Kidney (tissue), 14 donors: ENCODE measurements around the gene ARX. TPM values are rescaled to one million over a fixed set of nuclear protein-coding genes. Genes with fewer than 3 reads are reported as not detected.
A peak's percentile ranks its signal among the peaks of the same experiment; 100 is the strongest.

Experiments used
- DNase-seq, 5 donors: peaks; one replicate each; pipeline ENCODE4 v3.0.0-alpha.2; 2013 to 2020
- FAIRE-seq: peaks from 2 replicates; lab custom pipeline; 2012; peaks lifted over from hg19 to GRCh38; lab: Jason Lieb, UNC
- H3K27ac ChIP-seq, 2 donors: one replicate each; pipeline ENCODE4 v1.7.0; 2013; ENCODE audit warnings: low read depth in 2 of 2, low read length in 2 of 2, inconsistent platforms in 1 of 2
- H3K27me3 ChIP-seq: one replicate; pipeline ENCODE4 v1.7.1; 2013; ENCODE audit warnings: low read length, inconsistent platforms; ENCODE audit not compliant: control insufficient read depth, insufficient read depth
- H3K36me3 ChIP-seq, 3 donors: one replicate each; pipeline versions ENCODE4 v1.7.0 to v1.7.1; 2013; ENCODE audit warnings: low read length in 3 of 3, control low read depth in 1 of 3, inconsistent platforms in 1 of 3; ENCODE audit not compliant: insufficient read depth in 3 of 3, control insufficient read depth in 2 of 3
- H3K4me1 ChIP-seq, 3 donors: one replicate each; pipeline versions ENCODE4 v1.7.0 to v1.7.1; 2013; ENCODE audit warnings: low read length in 3 of 3, inconsistent platforms in 1 of 3, low read depth in 1 of 3; ENCODE audit not compliant: control insufficient read depth in 2 of 3, insufficient read depth in 2 of 3
- H3K4me3 ChIP-seq, 3 donors: one replicate each; pipeline versions ENCODE4 v1.7.0 to v1.8.1; 2013; ENCODE audit warnings: low read length in 3 of 3, control low read depth in 1 of 3, inconsistent platforms in 1 of 3
- H3K9ac ChIP-seq, 3 donors: one replicate each; pipeline versions ENCODE4 v1.7.0 to v1.7.1; 2013; ENCODE audit warnings: low read length in 3 of 3, control low read depth in 1 of 3, inconsistent platforms in 1 of 3
- H3K9me3 ChIP-seq, 3 donors: one replicate each; pipeline versions ENCODE4 v1.7.0 to v1.7.1; 2013; ENCODE audit warnings: low read length in 3 of 3, control low read depth in 1 of 3, inconsistent platforms in 1 of 3; ENCODE audit not compliant: control insufficient read depth in 2 of 3, insufficient read depth in 1 of 3
- intact Hi-C: fragments of 100-400 bp; cut with DNase I; formaldehyde crosslinking; loops from one replicate; pipeline ENCODE4 v1.11.1; 2022
- polyA plus RNA-seq: library from polyadenylated mRNA; stranded (reverse); fragments of 350-450 nt; fragmentation: Illumina TruSeq; extraction: RNeasy Lipid Tissue Mini Kit (QIAGEN cat#74804); gene quantifications from one replicate; pipeline ENCODE4 v1.2.3, GENCODE V29; 2014; ENCODE audit warnings: low read depth, low replicate concordance; ENCODE audit not compliant: insufficient read depth
- total RNA-seq: library from RNA; stranded (reverse); fragmentation: NEBNext Ultra II Directional; extraction: Animal tissue kit (Norgen Biotek cat#: 25700); gene quantifications from one replicate; pipeline ENCODE4 v1.2.1, GENCODE V29; 2021
- TF ChIP-seq, protein P1 (sequence below): IDR thresholded peaks from 3 replicates; pipeline ENCODE4 v1.5.1; 2012; ENCODE audit warnings: mild to moderate bottlenecking, moderate library complexity, borderline replicate concordance; ENCODE audit not compliant: insufficient read depth; ENCODE audit errors: extremely low read depth
- donor health status: control.
- donor health status: control.
- donor health status: control.
- donor health status: control.
- donor health status: control.
- donor health status: DM: yes; HTN: yes; CAD: no.
- donor health status: Normal renal cell carcinoma (clear cell type).

ARX gene
- total and polyA plus RNA-seq, 2 donors from 2014 or later = 0.13 to 0.31 TPM

DNA sequence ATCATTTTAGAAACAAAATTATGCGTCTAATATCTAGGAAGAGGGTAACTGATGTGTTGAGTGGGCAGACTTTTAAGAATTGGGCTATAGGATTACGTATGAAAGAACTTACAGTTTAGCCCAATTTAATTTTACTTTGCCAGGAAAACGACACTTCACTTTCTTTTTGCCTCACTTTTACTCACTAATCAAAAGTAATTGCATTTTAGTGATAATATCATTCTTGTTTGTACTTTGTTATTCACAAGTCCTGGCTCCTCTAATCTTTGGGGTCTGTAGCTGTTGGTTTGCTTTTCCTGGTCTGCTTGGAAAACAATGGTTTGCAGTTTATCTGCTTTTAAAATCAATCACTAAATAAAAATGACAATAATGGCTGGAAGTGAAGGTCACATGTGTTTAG, 2.9 kb upstream of the ARX start:
- intact Hi-C loops = no loop called here
- Histone ChIP-seq H3K36me3 (no peaks in the 10 kb centered on the region), H3K27ac (no peak overlapping the region), H3K9me3 (no peaks in the 10 kb centered on the region), H3K4me1 (no peaks in the 10 kb centered on the region), H3K4me3 (no peak overlapping the region), H3K9ac (no peak overlapping the region), H3K27me3 (peaks cover 70% of the 10 kb centered on the region)
- no peak for FAIRE-seq
- DNase-seq = no peak
- TF ChIP-seq, protein P1, sequence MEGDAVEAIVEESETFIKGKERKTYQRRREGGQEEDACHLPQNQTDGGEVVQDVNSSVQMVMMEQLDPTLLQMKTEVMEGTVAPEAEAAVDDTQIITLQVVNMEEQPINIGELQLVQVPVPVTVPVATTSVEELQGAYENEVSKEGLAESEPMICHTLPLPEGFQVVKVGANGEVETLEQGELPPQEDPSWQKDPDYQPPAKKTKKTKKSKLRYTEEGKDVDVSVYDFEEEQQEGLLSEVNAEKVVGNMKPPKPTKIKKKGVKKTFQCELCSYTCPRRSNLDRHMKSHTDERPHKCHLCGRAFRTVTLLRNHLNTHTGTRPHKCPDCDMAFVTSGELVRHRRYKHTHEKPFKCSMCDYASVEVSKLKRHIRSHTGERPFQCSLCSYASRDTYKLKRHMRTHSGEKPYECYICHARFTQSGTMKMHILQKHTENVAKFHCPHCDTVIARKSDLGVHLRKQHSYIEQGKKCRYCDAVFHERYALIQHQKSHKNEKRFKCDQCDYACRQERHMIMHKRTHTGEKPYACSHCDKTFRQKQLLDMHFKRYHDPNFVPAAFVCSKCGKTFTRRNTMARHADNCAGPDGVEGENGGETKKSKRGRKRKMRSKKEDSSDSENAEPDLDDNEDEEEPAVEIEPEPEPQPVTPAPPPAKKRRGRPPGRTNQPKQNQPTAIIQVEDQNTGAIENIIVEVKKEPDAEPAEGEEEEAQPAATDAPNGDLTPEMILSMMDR = no peak

DNA sequence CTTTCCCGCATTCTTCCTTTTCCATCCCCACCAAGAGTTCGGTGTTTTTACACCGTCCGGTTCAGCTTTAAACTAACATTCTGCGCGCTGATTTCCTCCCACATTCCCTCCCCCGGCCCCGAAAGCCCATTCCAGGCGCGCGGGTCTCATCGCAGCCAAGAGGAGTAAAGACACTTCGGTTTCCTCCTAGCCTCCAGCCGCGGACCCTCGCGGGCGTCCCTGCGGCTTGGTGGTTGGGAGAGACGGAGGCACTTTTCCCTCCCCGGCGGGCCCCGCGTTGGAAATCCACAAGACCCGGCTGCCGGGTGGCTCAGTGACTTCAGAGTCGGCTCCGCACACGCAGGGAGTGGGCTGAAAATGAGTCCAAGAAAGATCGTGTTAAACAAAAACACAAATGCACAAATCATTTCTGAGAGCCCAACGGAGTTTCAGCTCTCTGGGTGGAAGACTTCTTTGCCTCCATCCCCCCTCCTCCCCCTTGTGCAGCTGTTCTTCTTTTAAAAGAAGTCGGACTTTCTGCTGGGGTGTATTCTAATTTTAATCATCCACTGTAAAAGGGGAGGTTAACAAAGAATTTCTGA, 2.0 kb upstream of the ARX start:
- Histone ChIP-seq H3K27me3 (peaks cover 63% of the 10 kb centered on the region), H3K4me3 (no peak overlapping the region), H3K27ac (no peak overlapping the region), H3K36me3 (no peaks in the 10 kb centered on the region), H3K4me1 (no peaks in the 10 kb centered on the region), H3K9me3 (no peaks in the 10 kb centered on the region), H3K9ac (no peak overlapping the region)
- intact Hi-C loops = no loop called here
- FAIRE-seq = no peak
- peak in 1 of 5 donors; percentile 32 for DNase-seq
- TF ChIP-seq, protein P1 = no peak

DNA sequence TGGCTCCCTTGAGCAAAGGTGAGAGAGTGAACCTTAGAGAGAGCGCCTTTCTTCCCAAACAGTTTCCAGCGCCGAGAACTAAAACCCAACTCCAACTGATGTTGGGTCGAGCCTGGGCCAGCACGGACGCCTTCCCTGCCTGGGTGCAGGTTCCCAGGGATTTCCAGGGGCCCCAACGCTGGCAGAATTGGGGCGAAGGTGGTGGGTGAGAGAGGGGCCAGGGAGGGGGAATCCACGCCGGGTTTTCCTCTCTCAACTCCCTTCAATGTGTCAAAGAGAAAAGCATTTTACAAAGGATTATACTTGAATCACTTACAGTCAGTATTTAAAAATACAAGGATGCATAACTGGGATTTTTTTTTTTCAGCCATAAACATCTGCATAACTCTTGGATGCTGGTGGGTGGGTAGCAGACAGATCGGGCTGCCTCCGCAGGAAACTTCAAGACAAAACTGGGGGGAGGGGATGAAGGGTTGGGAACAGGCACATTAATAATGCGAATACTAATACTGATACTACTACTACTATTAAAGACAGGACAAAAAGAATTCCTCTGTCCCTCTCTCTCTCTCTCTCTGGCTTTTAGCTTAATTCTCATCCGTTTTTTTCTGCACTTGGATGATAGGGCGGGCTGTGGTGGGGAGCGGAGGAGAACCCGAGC, 1.3 kb upstream of the ARX start:
- Histone ChIP-seq H3K9ac (no peak overlapping the region), H3K4me3 (no peak overlapping the region), H3K27me3 (peaks cover 63% of the 10 kb centered on the region), H3K27ac (no peak overlapping the region), H3K36me3 (no peaks in the 10 kb centered on the region), H3K4me1 (no peaks in the 10 kb centered on the region), H3K9me3 (no peaks in the 10 kb centered on the region)
- intact Hi-C loops = no loop called here
- TF ChIP-seq, protein P1 = no peak
- FAIRE-seq = no peak
- no peak for DNase-seq
